Omental fat pad (tissue), 4 donors: ENCODE measurements around the gene SCN8A. TPM values are rescaled to one million over a fixed set of nuclear protein-coding genes. Genes with fewer than 3 reads are reported as not detected.

ENCODE experiments used
- ATAC-seq: fragments of 150-250 bp; one replicate; pipeline ENCODE4 v1.9.1; 2016; ENCODE audit warnings: mild to moderate bottlenecking, moderate library complexity; ENCODE audit not compliant: low FRiP score
- DNase-seq: peaks from one replicate; pipeline ENCODE4 v3.0.0-alpha.2; 2019; ENCODE audit warnings: low spot score
- total RNA-seq, 4 donors: library from RNA; depleted of rRNA; stranded (reverse); fragments of >200 nt; gene quantifications; one replicate each; pipeline ENCODE4 v1.1.0, GENCODE V29; 2016
- TF ChIP-seq, protein P1 (sequence below), 3 donors: fragments of 450-650 bp; IDR thresholded peaks; one replicate each; pipeline ENCODE4 v1.5.1; 2016 to 2017; ENCODE audit warnings: antibody characterized with exemption in 3 of 3, mild to moderate bottlenecking in 3 of 3, moderate library complexity in 2 of 3

SCN8A gene
- total RNA-seq, 4 donors from 2014 or later, result 0.50 to 1.4 (median 0.67) TPM

DNA sequence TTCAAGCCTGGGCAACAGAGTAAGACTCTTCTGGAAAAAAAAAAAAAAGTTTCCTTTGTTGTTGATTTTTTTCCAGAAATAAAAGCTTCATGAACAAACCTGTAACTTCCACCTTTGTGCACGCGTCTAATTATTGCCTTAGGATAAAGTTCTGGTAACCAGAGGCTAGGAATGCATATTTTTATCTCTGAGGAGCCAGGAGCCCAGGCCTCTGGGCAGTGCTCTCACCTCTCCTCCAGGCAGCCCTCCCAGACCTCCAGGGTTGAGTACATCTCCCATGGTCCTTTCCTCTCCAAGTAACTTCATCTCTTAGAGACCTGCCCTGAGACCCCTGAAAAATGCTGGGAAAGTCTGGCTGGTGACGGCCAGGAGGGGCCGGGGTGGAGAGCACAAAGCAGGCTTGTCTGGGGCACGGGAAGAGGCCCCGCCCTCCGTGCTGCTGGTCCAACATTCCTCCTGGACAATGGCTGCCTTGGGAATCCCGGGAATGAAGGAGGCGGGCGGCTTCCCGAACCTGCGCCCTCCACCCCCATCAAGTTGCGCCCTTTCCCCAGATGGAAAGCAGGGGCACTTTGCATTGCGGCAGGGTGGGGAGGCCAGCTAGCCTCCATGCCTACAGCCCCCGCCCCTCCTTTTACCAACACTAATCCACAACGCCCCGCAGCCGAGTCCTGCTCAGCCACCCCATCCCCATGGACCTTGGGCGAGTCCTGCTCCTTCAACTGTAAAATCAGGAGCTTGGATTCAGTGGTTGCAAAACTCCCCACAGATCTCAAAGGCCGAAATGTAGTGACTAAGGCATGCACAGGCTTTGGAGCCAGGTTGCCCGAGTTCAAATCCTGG lies 264.8 kb downstream of the SCN8A start:
- TF ChIP-seq, protein P1, sequence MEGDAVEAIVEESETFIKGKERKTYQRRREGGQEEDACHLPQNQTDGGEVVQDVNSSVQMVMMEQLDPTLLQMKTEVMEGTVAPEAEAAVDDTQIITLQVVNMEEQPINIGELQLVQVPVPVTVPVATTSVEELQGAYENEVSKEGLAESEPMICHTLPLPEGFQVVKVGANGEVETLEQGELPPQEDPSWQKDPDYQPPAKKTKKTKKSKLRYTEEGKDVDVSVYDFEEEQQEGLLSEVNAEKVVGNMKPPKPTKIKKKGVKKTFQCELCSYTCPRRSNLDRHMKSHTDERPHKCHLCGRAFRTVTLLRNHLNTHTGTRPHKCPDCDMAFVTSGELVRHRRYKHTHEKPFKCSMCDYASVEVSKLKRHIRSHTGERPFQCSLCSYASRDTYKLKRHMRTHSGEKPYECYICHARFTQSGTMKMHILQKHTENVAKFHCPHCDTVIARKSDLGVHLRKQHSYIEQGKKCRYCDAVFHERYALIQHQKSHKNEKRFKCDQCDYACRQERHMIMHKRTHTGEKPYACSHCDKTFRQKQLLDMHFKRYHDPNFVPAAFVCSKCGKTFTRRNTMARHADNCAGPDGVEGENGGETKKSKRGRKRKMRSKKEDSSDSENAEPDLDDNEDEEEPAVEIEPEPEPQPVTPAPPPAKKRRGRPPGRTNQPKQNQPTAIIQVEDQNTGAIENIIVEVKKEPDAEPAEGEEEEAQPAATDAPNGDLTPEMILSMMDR (IDR thresholded peaks at IDR 0.05), result no peak
- ATAC-seq, result peak; percentile 32
- no peak for DNase-seq

DNA sequence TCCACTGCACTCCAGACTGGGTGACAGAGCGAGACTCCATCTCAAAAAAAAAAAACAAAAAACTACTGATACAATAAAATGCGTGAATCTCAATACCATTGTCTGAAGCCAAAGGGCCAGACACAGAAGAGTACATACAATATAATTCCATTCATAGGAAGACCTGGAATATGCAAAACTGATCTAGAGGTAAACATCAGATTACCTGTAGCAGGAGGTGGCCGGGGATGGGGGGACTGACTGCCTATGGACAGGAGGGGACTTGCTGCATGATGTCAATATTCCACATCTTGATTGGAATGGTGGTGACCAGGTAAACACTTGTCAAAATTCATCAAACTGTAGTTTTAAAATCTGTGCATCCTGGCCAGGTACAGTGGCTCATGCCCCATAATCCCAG lies 270.0 kb downstream of the SCN8A start:
- TF ChIP-seq, protein P1 (IDR thresholded peaks at IDR 0.05), result no peak
- no peak for DNase-seq
- no peak for ATAC-seq

Other genes with a start within 250 kb of the SCN8A start
- gene CELA1, start 244.6 kb upstream of the SCN8A start, total RNA-seq, result not detected
- 10 to 100 TPM in 3 of 4 donors, 1 to 10 TPM in 1; 4.2 to 12.9 (median 10.7) TPM for gene GALNT6, start 199.8 kb upstream of the SCN8A start, total RNA-seq
- 1 to 10 TPM in 3 of 4 donors, under 1 TPM in 1; 0.37 to 4.7 (median 1.8) TPM for gene SLC4A8, start 166.4 kb upstream of the SCN8A start, total RNA-seq